Neural cell (in vitro differentiated cells): ENCODE data around the gene ARHGAP18.

Experiments
- EP300 ChIP-seq: fragments of 450-650 bp; conservative IDR thresholded peaks from 2 replicates; pipeline ENCODE4 v1.6.1; 2014; ENCODE audit warnings: antibody characterized with exemption, mild to moderate bottlenecking, moderate library complexity; ENCODE audit not compliant: poor library complexity, severe bottlenecking
- EZH2 ChIP-seq: fragments of 200-600, 300-800 bp; shearing (Covaris generic), sonication (generic); IDR thresholded peaks from 2 replicates; pipeline ENCODE4 v1.6.1; 2014; ENCODE audit warnings: antibody characterized with exemption, low read length, borderline replicate concordance, mild to moderate bottlenecking; ENCODE audit not compliant: insufficient read depth, poor library complexity, severe bottlenecking
- MXI1 ChIP-seq: fragments of 450-650 bp; conservative IDR thresholded peaks from 2 replicates; pipeline ENCODE4 v1.6.1; 2014; ENCODE audit warnings: antibody characterized with exemption, mild to moderate bottlenecking; ENCODE audit not compliant: poor library complexity, severe bottlenecking
- POLR2AphosphoS5 ChIP-seq: IDR thresholded peaks from 2 replicates; pipeline ENCODE4 v1.6.1; 2012
- SMC3 ChIP-seq: fragments of 450-650 bp; conservative IDR thresholded peaks from 2 replicates; pipeline ENCODE4 v1.6.1; 2014; ENCODE audit warnings: antibody characterized with exemption, mild to moderate bottlenecking, moderate library complexity; ENCODE audit not compliant: poor library complexity
- TAF1 ChIP-seq: IDR thresholded peaks from 2 replicates; pipeline ENCODE4 v1.6.1; 2012; ENCODE audit warnings: low read depth
- TF ChIP-seq, protein P1 (sequence below): fragments of 450-650 bp; IDR thresholded peaks from 2 replicates; pipeline ENCODE4 v1.5.1; 2014; ENCODE audit warnings: antibody characterized with exemption, mild to moderate bottlenecking, moderate library complexity; ENCODE audit not compliant: poor library complexity, severe bottlenecking

DNA sequence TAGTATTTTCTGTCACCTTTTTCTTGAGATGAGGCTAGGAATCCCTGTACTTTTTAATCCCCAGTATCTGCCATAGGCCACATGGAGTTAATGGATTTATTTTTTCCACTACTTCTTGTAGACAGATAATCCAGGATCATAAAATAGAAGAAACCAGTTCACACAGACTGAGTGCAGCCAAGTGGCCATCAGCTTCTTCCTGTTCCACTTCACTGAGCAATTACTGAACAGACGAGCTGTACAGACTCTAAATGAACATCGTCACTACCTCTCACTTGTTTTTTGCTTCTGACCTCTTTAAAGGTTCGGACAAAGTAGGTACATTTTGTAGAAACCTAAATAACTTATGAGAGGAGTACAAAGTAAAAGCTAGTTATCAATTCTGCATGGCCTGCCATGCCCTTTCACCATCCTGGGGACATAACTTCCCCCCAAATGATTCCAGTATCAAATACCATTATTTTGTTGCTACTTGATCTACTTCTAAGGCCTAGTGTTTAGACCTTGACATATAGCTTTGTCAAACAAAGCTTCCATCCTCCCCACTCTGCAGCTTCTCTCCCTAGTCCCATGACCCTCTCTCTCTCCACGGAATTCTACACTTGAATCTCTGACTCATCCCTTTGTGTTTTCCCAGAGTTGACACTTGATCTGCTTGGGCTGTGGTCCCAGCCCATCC is 34.4 kb upstream of the ARHGAP18 start:
- TF ChIP-seq, protein P1, sequence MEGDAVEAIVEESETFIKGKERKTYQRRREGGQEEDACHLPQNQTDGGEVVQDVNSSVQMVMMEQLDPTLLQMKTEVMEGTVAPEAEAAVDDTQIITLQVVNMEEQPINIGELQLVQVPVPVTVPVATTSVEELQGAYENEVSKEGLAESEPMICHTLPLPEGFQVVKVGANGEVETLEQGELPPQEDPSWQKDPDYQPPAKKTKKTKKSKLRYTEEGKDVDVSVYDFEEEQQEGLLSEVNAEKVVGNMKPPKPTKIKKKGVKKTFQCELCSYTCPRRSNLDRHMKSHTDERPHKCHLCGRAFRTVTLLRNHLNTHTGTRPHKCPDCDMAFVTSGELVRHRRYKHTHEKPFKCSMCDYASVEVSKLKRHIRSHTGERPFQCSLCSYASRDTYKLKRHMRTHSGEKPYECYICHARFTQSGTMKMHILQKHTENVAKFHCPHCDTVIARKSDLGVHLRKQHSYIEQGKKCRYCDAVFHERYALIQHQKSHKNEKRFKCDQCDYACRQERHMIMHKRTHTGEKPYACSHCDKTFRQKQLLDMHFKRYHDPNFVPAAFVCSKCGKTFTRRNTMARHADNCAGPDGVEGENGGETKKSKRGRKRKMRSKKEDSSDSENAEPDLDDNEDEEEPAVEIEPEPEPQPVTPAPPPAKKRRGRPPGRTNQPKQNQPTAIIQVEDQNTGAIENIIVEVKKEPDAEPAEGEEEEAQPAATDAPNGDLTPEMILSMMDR: no peak
- TF ChIP-seq EP300 (no peak), MXI1 (no peak), POLR2AphosphoS5 (no peak), SMC3 (no peak), TAF1 (no peak), EZH2 (no peak)
